ENCODE data around the gene SLC32A1.

Gene SLC32A1

GRCh38 chr20:38703526-38703925 is 20.8 kb upstream of the SLC32A1 start:
- no peak overlapping the region for H3K4me3 ChIP-seq (ENCODE audit: low read length)
- H3K9ac ChIP-seq (ENCODE audit: low read length) = no peak overlapping the region
- H3K27ac ChIP-seq (ENCODE audit: low read length) = no peak overlapping the region
- no peaks in the 10 kb centered on the region for H3K9me3 ChIP-seq (ENCODE audit: control insufficient read depth, low read depth, low read length)
- H3K36me3 ChIP-seq (ENCODE audit: control insufficient read depth, low read depth, low read length) = no peaks in the 10 kb centered on the region
- no peaks in the 10 kb centered on the region for H3K27me3 ChIP-seq (ENCODE audit: control insufficient read depth, insufficient read depth, low read length)
- peaks cover 11% of the 10 kb centered on the region for H3K4me1 ChIP-seq (ENCODE audit: control insufficient read depth, low read depth, low read length)

DNA sequence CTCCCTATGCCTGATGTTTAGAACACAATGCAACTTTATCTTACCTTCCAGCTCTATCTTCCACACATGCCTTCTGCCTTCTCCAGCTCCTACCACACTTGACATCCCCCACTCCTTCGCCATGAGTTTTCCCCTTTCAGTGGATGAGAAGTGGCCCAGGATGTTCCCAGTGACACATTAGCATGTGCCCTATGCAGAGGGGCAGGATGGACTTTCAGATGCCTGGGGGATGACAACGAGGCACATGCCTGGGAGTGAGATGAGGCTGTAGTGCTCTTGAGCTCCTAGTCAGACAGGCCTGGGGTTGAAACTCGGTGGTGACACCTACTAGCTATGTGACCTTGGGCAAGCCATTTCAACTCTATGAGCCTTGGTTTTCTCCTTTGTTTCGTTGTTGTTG is 20.1 kb upstream of the SLC32A1 start:
- Histone ChIP-seq H3K4me3 (ENCODE audit: low read length) (no peak overlapping the region), H3K9me3 (ENCODE audit: control insufficient read depth, low read depth, low read length) (no peaks in the 10 kb centered on the region), H3K27ac (ENCODE audit: low read length) (no peak overlapping the region), H3K36me3 (ENCODE audit: control insufficient read depth, low read depth, low read length) (no peaks in the 10 kb centered on the region), H3K9ac (ENCODE audit: low read length) (no peak overlapping the region), H3K27me3 (ENCODE audit: control insufficient read depth, insufficient read depth, low read length) (no peaks in the 10 kb centered on the region), H3K4me1 (ENCODE audit: control insufficient read depth, low read depth, low read length) (peaks cover 11% of the 10 kb centered on the region)

- no peaks in the 10 kb centered on the region for H3K27me3 ChIP-seq (ENCODE audit: control insufficient read depth, insufficient read depth, low read length)
- H3K36me3 ChIP-seq (ENCODE audit: control insufficient read depth, low read depth, low read length) = no peaks in the 10 kb centered on the region
- H3K9ac ChIP-seq (ENCODE audit: low read length) = no peak overlapping the region
- H3K9me3 ChIP-seq (ENCODE audit: control insufficient read depth, low read depth, low read length) = no peaks in the 10 kb centered on the region
- H3K4me1 ChIP-seq (ENCODE audit: control insufficient read depth, low read depth, low read length) = peaks cover 8% of the 10 kb centered on the region
- H3K27ac ChIP-seq (ENCODE audit: low read length) = no peak overlapping the region
- no peak overlapping the region for H3K4me3 ChIP-seq (ENCODE audit: low read length)
These were observed 17.8 kb upstream of the SLC32A1 start for GRCh38 chr20:38706509-38706908.

DNA sequence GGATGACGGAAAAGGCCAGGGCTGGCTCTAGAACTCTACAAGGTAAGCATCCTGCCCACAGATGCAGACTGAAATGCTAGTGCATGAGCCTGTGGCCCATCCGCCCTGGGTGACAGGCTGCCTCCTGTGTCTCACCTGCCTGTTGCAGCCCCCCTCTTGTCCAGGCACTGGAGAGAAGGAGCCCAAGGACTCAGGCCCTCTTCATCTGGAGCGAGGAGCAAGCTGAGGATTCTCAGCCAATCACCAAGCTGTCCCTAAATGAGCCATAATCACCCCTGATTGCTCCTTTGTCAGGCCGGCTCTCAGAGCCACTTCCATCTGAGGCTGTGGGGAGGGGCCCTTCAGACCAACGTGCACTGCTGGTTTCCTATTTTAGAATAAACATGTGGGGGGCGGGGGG is 10.0 kb upstream of the SLC32A1 start:
- Histone ChIP-seq H3K27me3 (ENCODE audit: control insufficient read depth, insufficient read depth, low read length) (peaks cover 22% of the 10 kb centered on the region), H3K27ac (ENCODE audit: low read length) (no peak overlapping the region)

GRCh38 chr20:38715646-38716045 is 8.6 kb upstream of the SLC32A1 start:
- peaks cover 36% of the 10 kb centered on the region for H3K27me3 ChIP-seq (ENCODE audit: control insufficient read depth, insufficient read depth, low read length)
- H3K4me3 ChIP-seq (ENCODE audit: low read length) = no peak overlapping the region
- no peak overlapping the region for H3K27ac ChIP-seq (ENCODE audit: low read length)
- no peaks in the 10 kb centered on the region for H3K9me3 ChIP-seq (ENCODE audit: control insufficient read depth, low read depth, low read length)
- H3K4me1 ChIP-seq (ENCODE audit: control insufficient read depth, low read depth, low read length) = peaks cover under 1% of the 10 kb centered on the region
- no peak overlapping the region for H3K9ac ChIP-seq (ENCODE audit: low read length)
- H3K36me3 ChIP-seq (ENCODE audit: control insufficient read depth, low read depth, low read length) = no peaks in the 10 kb centered on the region

More for the DNA sequence above, 10.0 kb upstream of the SLC32A1 start:
- H3K4me1 ChIP-seq (ENCODE audit: control insufficient read depth, low read depth, low read length) = peaks cover 3% of the 10 kb centered on the region
- H3K4me3 ChIP-seq (ENCODE audit: low read length) = no peak overlapping the region
- H3K9me3 ChIP-seq (ENCODE audit: control insufficient read depth, low read depth, low read length) = no peaks in the 10 kb centered on the region
- H3K9ac ChIP-seq (ENCODE audit: low read length) = no peak overlapping the region
- no peaks in the 10 kb centered on the region for H3K36me3 ChIP-seq (ENCODE audit: control insufficient read depth, low read depth, low read length)

GRCh38 chr20:38722683-38723016 is 1.6 kb upstream of the SLC32A1 start:
- Histone ChIP-seq H3K4me1 (ENCODE audit: control insufficient read depth, low read depth, low read length) (peaks cover 18% of the 10 kb centered on the region), H3K9ac (ENCODE audit: low read length) (no peak overlapping the region), H3K27ac (ENCODE audit: low read length) (no peak overlapping the region), H3K9me3 (ENCODE audit: control insufficient read depth, low read depth, low read length) (peaks cover under 1% of the 10 kb centered on the region), H3K36me3 (ENCODE audit: control insufficient read depth, low read depth, low read length) (no peaks in the 10 kb centered on the region), H3K27me3 (ENCODE audit: control insufficient read depth, insufficient read depth, low read length) (peaks cover 100% of the 10 kb centered on the region), H3K4me3 (ENCODE audit: low read length) (peak overlapping the region; percentile 26)

DNA sequence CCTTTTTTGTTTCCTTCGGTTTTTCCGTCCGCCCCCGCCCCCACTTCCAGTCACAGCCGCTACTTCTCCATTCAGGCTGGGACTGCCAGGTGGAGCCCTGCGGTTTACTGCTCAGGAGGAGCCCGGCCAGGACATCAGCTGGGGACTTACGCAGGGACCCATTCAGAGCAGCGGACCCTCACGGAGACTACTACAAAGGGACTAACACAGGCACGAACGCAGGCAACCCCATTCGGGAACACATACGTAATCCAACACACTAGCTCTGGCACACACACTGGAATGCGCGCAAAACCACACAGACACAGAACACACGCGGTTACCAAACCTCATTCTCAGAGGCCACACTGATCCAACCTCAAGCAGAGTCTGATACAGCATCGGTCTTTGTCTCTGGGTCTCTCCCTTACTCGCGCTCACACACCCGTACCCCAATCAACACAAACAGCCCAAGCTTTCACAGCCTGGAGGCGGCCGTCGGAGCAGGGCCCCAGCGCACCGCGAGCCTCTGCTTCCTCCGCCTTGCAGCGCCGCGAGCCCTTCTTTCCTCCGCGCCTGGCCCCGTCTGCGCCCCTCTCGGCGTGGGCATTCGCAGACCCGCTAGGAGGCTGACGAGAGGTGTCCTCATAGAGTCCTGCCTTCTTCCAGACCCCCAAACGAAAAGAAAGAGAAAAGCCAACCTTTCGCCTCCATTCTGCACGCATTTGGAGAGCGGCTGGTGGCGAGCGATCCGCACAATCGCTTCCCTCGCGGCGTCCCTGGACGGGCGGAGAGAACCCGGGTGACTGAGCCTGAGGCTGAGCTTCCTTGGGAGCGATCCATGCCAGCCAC is 1.1 kb upstream of the SLC32A1 start:
- Histone ChIP-seq H3K36me3 (ENCODE audit: control insufficient read depth, low read depth, low read length) (no peaks in the 10 kb centered on the region), H3K4me3 (ENCODE audit: low read length) (peak overlapping the region; percentile 26), H3K4me1 (ENCODE audit: control insufficient read depth, low read depth, low read length) (peaks cover 24% of the 10 kb centered on the region), H3K27me3 (ENCODE audit: control insufficient read depth, insufficient read depth, low read length) (peaks cover 100% of the 10 kb centered on the region), H3K9me3 (ENCODE audit: control insufficient read depth, low read depth, low read length) (peaks cover 2% of the 10 kb centered on the region), H3K27ac (ENCODE audit: low read length) (no peak overlapping the region), H3K9ac (ENCODE audit: low read length) (no peak overlapping the region)

- peak overlapping the region; percentile 36 for H3K4me3 ChIP-seq (ENCODE audit: low read length)
- H3K9ac ChIP-seq (ENCODE audit: low read length) = no peak overlapping the region
- H3K27ac ChIP-seq (ENCODE audit: low read length) = no peak overlapping the region
- H3K36me3 ChIP-seq (ENCODE audit: control insufficient read depth, low read depth, low read length) = no peaks in the 10 kb centered on the region
- peaks cover 100% of the 10 kb centered on the region for H3K27me3 ChIP-seq (ENCODE audit: control insufficient read depth, insufficient read depth, low read length)
- peaks cover 2% of the 10 kb centered on the region for H3K9me3 ChIP-seq (ENCODE audit: control insufficient read depth, low read depth, low read length)
- peaks cover 24% of the 10 kb centered on the region for H3K4me1 ChIP-seq (ENCODE audit: control insufficient read depth, low read depth, low read length)
These were observed 401 bp downstream of the SLC32A1 start for GRCh38 chr20:38724626-38725147.

- Histone ChIP-seq H3K4me3 (ENCODE audit: low read length) (peak overlapping the region; percentile 36), H3K27ac (ENCODE audit: low read length) (no peak overlapping the region), H3K9ac (ENCODE audit: low read length) (no peak overlapping the region), H3K27me3 (ENCODE audit: control insufficient read depth, insufficient read depth, low read length) (peaks cover 100% of the 10 kb centered on the region), H3K9me3 (ENCODE audit: control insufficient read depth, low read depth, low read length) (peaks cover 2% of the 10 kb centered on the region), H3K36me3 (ENCODE audit: control insufficient read depth, low read depth, low read length) (no peaks in the 10 kb centered on the region), H3K4me1 (ENCODE audit: control insufficient read depth, low read depth, low read length) (peaks cover 26% of the 10 kb centered on the region)
These were observed 1.0 kb downstream of the SLC32A1 start for GRCh38 chr20:38725148-38725901.

DNA sequence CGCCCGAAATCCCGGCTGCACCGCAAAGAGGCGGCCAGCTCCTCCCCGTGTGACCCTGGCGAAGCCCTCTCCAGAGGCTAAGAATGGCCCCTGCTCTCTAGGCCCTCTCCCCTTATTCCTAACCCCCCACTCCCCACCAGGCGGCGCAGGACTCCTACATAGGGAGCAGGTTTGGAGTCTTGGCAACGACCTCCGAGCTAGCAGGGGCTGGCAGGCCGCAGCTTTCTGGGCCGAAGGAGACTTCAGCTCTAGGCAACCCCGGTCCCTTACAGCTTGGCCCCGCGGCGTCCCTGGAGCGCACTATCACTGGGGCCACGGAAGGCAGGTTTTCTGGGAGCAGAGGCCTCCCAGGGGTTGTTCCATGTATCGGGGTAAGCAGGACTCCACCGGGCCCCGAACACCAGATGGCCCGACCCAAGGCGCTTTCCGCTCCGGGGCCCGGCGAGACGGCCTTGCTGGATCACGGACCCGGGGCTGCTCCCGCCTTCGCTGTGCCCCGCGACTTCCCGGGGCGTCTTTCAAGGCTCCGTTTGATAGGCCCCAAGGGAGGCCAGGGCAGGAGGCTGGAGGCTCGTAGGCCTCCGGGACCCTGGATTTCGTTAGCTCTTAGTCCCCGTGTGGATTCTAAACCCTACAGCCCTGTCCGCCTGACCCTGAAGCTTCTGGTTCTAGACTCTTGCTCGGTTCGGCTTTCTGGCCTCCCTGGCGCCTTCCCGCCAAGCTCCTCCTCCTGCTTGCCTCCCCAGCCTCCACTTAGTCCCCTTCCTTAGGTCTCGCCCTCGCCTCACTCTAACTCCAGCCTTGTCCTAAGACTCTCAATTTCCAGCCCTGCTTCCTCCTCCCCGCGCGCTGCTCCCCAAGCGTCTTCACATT is 1.9 kb downstream of the SLC32A1 start:
- Histone ChIP-seq H3K27ac (ENCODE audit: low read length) (no peak overlapping the region), H3K9ac (ENCODE audit: low read length) (no peak overlapping the region), H3K4me3 (ENCODE audit: low read length) (peak overlapping the region; percentile 36), H3K9me3 (ENCODE audit: control insufficient read depth, low read depth, low read length) (peaks cover 2% of the 10 kb centered on the region), H3K27me3 (ENCODE audit: control insufficient read depth, insufficient read depth, low read length) (peaks cover 100% of the 10 kb centered on the region), H3K36me3 (ENCODE audit: control insufficient read depth, low read depth, low read length) (no peaks in the 10 kb centered on the region), H3K4me1 (ENCODE audit: control insufficient read depth, low read depth, low read length) (peaks cover 30% of the 10 kb centered on the region)

All from iPS-18a (cell line).